MG63 (cell line): Measurements from ENCODE around the gene MSANTD1. TPM values are rescaled to one million over a fixed set of nuclear protein-coding genes. Genes with fewer than 3 reads are reported as not detected.
A peak's percentile ranks its signal among the peaks of the same experiment; 100 is the strongest.
"Not testable (repeated sequence)": the region's sequence is repeated elsewhere in the genome, so short reads cannot be mapped to it uniquely, and the experiment has no call there.

ENCODE experiments used
- DNase-seq: peaks from one replicate; pipeline ENCODE4 v3.0.0-alpha.2; 2020
- H3K27me3 ChIP-seq: fragments of 250-450 bp; sonication (Bioruptor Pico); 2 replicates; pipeline ENCODE4 v1.5.1; 2020; ENCODE audit warnings: mild to moderate bottlenecking, moderate library complexity
- H3K36me3 ChIP-seq: fragments of 250-450 bp; sonication (Bioruptor Pico); 2 replicates; pipeline ENCODE4 v1.5.1; 2020; ENCODE audit warnings: mild to moderate bottlenecking, moderate library complexity
- H3K4me3 ChIP-seq: fragments of 250-450 bp; sonication (Bioruptor Pico); 2 replicates; pipeline ENCODE4 v1.5.1; 2020; ENCODE audit warnings: mild to moderate bottlenecking, moderate library complexity
- H3K9me3 ChIP-seq: fragments of 250-450 bp; sonication (Bioruptor Pico); 2 replicates; pipeline ENCODE4 v1.5.1; 2020; ENCODE audit warnings: mild to moderate bottlenecking, moderate library complexity
- total RNA-seq: library from RNA; depleted of rRNA; stranded (reverse); fragments of >200 nt; shearing (Covaris generic); gene quantifications from 2 replicates; pipeline ENCODE4 v1.2.3, GENCODE V29; 2014; ENCODE audit warnings: low replicate concordance

Gene MSANTD1
- total RNA-seq, 1 experiment from 2014 or later, result not detected

DNA sequence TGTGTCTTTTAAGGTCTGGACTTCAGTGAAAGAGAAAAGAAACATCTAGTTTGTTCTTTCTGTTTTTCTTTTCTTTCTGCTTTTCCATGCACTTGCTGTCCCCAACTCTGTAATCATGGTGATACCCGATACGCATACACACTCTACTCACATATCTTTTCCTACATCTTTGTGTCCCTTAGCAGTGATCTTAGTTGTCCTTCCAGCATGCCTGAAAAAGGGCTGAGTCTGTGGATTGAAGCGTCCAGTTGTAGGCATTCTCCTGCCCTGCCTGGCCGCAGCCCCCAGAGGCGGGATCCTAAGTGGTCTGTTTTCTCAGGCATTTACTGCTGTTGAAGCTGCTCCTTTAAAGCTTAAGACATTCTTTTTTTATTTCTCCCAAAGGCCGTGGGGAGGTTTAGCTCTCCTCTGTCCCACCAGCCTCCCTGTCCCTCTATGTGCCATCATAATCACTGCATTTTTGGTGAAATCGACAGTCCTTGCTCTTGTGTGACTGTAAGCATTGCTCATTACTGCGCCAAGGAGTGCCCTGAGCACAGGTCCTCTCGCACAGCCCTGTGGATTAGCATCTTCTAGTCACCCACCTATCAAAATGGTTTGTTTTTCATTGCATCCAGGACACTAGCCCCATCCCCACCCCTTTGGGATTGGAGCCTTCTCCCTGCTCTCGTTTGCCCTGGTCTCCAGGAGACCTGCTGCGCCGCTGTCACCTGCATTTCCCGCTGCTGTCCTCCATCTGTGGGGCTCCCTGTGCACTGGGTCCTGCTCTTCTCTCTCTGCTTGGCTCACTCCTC, 48.3 kb downstream of the MSANTD1 start:
- H3K27me3 ChIP-seq, result no peaks in the 10 kb centered on the region
- H3K9me3 ChIP-seq, result no peaks in the 10 kb centered on the region
- DNase-seq, result no peak
- H3K4me3 ChIP-seq, result no peak overlapping the region
- no peaks in the 10 kb centered on the region for H3K36me3 ChIP-seq

DNA sequence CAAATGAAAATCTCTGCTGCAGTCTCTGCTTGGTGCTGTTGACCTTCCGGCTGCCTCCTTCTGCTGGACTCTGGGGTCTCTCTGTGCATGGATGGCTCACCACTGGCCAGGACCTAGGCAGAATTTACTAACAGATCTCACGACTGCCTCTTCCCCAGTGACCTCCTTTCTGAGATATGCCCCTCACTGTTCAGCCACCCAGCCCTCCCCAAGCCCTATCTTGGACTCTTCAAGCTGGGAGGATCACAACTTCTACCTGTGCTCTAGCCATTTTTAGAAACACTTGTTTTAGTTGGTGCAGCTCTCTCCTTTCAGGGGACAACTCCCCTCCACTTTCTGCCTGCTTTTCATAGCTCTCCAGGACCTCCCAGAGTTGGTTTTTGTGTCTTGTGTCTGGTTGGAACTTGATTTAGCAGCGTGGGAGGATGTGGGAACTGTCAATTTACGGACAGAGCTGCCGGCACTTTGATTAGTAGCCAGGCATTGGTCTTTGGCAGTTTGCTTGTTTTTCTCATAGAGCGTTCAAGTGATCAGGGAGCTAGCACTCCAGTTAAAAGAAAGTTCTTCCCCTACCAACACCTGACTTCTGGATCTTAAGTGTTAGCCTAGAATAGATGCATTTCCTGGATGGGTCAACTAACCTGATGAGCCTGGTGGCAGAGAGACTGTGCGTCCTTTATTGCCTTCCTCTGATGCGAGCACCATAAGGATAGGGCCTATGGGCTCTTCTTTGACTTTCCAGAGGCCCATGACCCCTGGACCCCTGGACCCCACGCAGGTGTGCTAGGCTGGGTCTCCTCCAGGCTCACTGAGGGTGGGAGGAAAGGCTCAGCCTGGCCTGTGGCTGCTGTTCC, 50.4 kb downstream of the MSANTD1 start:
- H3K27me3 ChIP-seq, result no peaks in the 10 kb centered on the region
- H3K4me3 ChIP-seq, result no peak overlapping the region
- no peaks in the 10 kb centered on the region for H3K9me3 ChIP-seq
- no peak for DNase-seq
- no peaks in the 10 kb centered on the region for H3K36me3 ChIP-seq

GRCh38 chr4:3299976-3300671, 51.2 kb downstream of the MSANTD1 start:
- H3K36me3 ChIP-seq, result no peaks in the 10 kb centered on the region
- no peaks in the 10 kb centered on the region for H3K9me3 ChIP-seq
- DNase-seq, result no peak
- H3K27me3 ChIP-seq, result no peaks in the 10 kb centered on the region
- H3K4me3 ChIP-seq, result no peak overlapping the region

DNA sequence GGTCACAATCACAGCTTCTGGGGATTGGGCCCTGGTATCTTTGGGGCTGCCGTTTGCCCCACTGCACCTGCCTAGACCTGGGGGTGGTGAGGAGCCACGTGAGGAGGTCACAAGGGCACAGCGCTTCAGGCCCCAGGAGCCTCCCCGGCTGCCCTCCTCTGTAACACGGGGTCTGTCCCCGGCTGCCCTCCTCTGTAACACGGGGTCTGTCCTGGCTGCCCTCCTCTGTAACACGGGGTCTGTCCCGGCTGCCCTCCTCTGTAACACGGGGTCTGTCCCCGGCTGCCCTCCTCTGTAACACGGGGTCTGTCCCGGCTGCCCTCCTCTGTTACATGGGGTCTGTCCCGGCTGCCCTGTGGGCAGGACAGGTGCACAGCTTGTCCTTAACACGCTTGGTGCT, 51.9 kb downstream of the MSANTD1 start:
- not testable (repeated sequence) for DNase-seq, H3K27me3 ChIP-seq, H3K36me3 ChIP-seq, H3K9me3 ChIP-seq, H3K4me3 ChIP-seq

- no peak for DNase-seq
- no peaks in the 10 kb centered on the region for H3K36me3 ChIP-seq
- H3K27me3 ChIP-seq, result no peaks in the 10 kb centered on the region
- H3K4me3 ChIP-seq, result no peak overlapping the region
- no peaks in the 10 kb centered on the region for H3K9me3 ChIP-seq
These were observed 52.7 kb downstream of the MSANTD1 start for GRCh38 chr4:3301450-3302172.

GRCh38 chr4:3302173-3302785, 53.3 kb downstream of the MSANTD1 start:
- no peaks in the 10 kb centered on the region for H3K36me3 ChIP-seq
- no peaks in the 10 kb centered on the region for H3K27me3 ChIP-seq
- no peaks in the 10 kb centered on the region for H3K9me3 ChIP-seq
- peak; percentile 45 for DNase-seq
- no peak overlapping the region for H3K4me3 ChIP-seq

- no peaks in the 10 kb centered on the region for H3K27me3 ChIP-seq
- no peak for DNase-seq
- H3K4me3 ChIP-seq, result no peak overlapping the region
- no peaks in the 10 kb centered on the region for H3K36me3 ChIP-seq
- H3K9me3 ChIP-seq, result no peaks in the 10 kb centered on the region
These were observed 54.0 kb downstream of the MSANTD1 start for GRCh38 chr4:3302786-3303564.

DNA sequence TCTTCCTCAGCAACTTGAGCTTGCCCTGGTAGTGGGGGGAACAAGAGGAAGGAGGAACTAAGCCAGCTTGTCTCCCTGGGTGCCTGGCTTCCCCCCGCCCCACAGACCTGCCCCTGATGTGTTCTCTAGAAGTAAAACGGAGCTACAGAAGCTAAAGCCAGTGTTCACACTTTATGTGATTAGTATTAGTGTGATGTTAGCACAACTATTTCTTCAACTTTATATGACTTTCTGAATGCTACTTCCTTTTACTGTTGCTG, 54.5 kb downstream of the MSANTD1 start:
- DNase-seq, result no peak
- Histone ChIP-seq H3K4me3 (no peak overlapping the region), H3K27me3 (no peaks in the 10 kb centered on the region), H3K36me3 (no peaks in the 10 kb centered on the region), H3K9me3 (no peaks in the 10 kb centered on the region)

DNA sequence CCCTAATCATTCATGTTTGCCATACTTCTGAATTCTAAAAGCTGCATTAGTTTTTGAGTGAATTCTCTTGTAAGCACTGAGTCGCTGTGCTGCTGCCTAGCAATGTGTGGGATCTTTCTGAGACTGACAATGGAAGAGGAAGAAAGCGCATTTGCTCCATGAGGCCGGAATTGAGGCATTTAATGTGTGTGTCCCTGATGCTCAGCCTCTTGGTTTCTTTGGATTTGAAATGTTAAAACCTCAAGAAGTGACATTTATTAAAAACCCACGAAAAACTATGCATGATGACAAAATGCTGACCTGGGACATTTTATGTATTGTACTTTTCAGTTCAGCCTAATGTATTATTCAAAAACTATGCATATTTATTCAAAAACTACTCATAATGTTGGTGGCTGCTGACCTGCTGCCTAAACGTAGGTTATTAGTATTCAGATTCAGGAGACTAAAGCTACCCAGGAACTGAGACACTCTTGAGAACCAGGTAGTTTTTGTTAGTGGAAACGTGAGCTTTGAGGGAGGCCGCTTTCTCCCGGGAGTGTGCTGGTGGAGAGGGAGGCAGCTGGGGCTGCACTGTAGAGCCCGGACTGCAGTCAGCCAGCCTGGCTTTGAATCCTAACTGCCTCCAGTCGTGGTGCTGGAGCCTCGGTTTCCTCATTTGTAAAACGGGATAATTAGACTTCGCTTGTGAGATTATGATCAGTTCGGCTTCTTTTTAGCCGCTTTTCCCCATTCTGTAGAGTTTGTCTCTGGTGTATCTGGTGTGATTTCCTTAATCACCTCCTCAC, 55.2 kb downstream of the MSANTD1 start:
- H3K9me3 ChIP-seq, result no peaks in the 10 kb centered on the region
- no peak overlapping the region for H3K4me3 ChIP-seq
- H3K27me3 ChIP-seq, result no peaks in the 10 kb centered on the region
- H3K36me3 ChIP-seq, result no peaks in the 10 kb centered on the region
- no peak for DNase-seq

DNA sequence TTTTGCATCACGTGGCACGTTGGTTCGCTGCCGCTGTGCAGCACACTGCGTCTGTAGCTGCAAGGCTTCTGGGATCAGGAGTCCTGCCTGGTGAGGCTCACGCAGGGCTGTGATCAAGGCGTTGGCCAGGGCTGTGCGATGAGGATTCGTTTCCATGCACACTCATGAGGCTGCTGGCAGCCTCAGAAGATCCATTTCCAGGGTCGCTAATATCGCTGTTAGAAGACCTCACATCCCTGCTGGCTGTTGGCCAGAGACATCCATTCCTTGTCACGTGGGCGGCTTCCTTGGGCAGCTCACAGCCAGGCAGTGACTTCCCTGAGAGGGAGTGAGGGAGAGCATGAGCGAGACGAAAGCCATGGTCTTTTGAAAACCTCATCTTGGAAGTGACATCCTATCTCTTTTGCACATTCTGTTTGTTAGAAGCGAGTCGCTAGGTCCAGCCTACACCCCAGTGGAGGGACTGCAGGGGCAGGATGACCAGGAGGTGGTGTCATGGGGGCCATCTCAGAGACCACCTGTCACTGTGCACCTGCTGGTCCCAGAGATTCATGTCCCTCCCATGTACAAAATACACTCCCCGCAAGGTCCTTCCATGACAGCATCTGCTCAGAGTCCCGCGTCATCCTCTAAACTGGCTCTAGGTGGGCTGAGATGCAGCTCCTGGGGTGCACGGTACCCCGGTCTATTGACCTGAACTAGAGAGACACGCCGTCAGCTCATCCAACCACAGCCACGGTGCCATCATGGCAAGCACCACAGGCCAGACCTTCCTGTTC, 56.1 kb downstream of the MSANTD1 start:
- DNase-seq, result no peak
- H3K4me3 ChIP-seq, result no peak overlapping the region
- no peaks in the 10 kb centered on the region for H3K27me3 ChIP-seq
- no peaks in the 10 kb centered on the region for H3K9me3 ChIP-seq
- no peaks in the 10 kb centered on the region for H3K36me3 ChIP-seq

DNA sequence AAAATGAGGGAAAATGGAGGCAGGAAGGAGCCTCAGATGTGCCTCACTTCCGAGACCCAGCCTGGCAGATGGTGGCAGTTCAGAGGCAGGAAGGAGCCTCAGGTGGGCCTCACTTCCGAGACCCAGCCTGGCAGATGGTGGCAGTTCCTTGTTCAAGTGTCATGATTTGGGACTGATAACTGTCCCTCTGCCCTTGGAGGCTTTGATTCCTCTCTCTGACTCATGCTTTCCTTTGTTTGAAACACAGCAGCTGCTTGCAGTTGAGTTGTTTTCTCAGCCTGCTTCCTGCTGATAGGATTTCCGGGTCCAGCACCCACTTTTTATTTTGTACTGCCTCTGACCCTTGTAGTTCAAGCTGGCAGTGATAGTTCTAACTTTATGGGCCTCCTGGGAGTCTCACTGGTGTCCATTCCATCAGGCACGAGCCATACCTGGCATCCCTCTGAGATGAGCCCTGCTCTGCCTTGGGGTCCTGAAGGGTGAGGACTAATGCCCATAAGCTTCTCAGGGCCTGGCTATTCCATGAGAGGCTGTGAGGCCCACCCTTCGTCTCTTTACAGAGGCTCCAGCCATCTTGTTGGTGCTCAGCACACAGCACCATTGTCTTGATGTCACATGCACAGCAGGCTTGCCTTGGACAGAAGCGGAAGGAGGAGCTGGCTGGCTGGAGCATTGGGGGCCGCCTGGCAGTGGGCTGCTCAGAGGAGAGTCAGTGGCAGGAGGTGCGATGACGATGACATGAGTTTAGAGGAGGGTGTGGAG, 56.8 kb downstream of the MSANTD1 start:
- DNase-seq, result no peak

More for the DNA sequence above, 56.8 kb downstream of the MSANTD1 start:
- H3K4me3 ChIP-seq, result no peak overlapping the region
- H3K27me3 ChIP-seq, result no peaks in the 10 kb centered on the region
- H3K36me3 ChIP-seq, result no peaks in the 10 kb centered on the region
- H3K9me3 ChIP-seq, result no peaks in the 10 kb centered on the region
